Measurements from ENCODE around the gene ATOH8.

DNA sequence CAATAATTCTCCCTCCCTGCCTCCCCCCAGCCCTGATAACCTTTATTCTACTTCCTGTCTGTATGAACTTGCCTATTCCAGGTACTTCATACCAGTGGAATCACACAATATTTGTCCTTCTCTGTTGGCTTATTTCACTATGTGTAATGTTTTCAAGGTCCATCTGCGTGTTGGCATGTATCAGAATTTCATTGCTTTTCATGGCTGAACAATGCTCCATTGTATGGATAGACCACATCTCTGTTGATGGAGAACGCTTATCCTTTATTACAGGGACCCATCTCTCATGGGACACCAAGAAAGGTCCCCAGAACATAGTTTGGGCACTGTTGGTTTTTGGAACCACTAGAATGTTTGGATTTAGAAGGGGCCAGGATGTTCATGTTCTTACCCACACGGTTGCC, 40.2 kb downstream of the ATOH8 start:
- TF ChIP-seq, protein P1, sequence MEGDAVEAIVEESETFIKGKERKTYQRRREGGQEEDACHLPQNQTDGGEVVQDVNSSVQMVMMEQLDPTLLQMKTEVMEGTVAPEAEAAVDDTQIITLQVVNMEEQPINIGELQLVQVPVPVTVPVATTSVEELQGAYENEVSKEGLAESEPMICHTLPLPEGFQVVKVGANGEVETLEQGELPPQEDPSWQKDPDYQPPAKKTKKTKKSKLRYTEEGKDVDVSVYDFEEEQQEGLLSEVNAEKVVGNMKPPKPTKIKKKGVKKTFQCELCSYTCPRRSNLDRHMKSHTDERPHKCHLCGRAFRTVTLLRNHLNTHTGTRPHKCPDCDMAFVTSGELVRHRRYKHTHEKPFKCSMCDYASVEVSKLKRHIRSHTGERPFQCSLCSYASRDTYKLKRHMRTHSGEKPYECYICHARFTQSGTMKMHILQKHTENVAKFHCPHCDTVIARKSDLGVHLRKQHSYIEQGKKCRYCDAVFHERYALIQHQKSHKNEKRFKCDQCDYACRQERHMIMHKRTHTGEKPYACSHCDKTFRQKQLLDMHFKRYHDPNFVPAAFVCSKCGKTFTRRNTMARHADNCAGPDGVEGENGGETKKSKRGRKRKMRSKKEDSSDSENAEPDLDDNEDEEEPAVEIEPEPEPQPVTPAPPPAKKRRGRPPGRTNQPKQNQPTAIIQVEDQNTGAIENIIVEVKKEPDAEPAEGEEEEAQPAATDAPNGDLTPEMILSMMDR (IDR thresholded peaks at IDR 0.05): no peak
- TF ChIP-seq TEAD1 (CRISPR knock-in tag; IDR thresholded peaks at IDR 0.05): no peak
- no peak for TF ChIP-seq FOXJ3 (CRISPR knock-in tag; IDR thresholded peaks at IDR 0.05; ENCODE audit: borderline replicate concordance)
- TF ChIP-seq SP1 (CRISPR knock-in tag; conservative IDR thresholded peaks at IDR 0.05): no peak
- TF ChIP-seq, protein P2, sequence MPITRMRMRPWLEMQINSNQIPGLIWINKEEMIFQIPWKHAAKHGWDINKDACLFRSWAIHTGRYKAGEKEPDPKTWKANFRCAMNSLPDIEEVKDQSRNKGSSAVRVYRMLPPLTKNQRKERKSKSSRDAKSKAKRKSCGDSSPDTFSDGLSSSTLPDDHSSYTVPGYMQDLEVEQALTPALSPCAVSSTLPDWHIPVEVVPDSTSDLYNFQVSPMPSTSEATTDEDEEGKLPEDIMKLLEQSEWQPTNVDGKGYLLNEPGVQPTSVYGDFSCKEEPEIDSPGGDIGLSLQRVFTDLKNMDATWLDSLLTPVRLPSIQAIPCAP (CRISPR knock-in tag; IDR thresholded peaks at IDR 0.05): no peak
- TF ChIP-seq, protein P3, sequence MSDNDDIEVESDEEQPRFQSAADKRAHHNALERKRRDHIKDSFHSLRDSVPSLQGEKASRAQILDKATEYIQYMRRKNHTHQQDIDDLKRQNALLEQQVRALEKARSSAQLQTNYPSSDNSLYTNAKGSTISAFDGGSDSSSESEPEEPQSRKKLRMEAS (CRISPR knock-in tag; IDR thresholded peaks at IDR 0.05): no peak
- TF ChIP-seq ZNF232 (CRISPR knock-in tag; IDR thresholded peaks at IDR 0.05): no peak
- TF ChIP-seq, protein P4, sequence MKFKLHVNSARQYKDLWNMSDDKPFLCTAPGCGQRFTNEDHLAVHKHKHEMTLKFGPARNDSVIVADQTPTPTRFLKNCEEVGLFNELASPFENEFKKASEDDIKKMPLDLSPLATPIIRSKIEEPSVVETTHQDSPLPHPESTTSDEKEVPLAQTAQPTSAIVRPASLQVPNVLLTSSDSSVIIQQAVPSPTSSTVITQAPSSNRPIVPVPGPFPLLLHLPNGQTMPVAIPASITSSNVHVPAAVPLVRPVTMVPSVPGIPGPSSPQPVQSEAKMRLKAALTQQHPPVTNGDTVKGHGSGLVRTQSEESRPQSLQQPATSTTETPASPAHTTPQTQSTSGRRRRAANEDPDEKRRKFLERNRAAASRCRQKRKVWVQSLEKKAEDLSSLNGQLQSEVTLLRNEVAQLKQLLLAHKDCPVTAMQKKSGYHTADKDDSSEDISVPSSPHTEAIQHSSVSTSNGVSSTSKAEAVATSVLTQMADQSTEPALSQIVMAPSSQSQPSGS (CRISPR knock-in tag; IDR thresholded peaks at IDR 0.05; ENCODE audit: borderline replicate concordance, low read depth): no peak
- TF ChIP-seq ZNF263 (CRISPR knock-in tag; IDR thresholded peaks at IDR 0.05; ENCODE audit: low read depth): no peak
